Measurements from ENCODE around the gene MINDY4B.

Gene MINDY4B

DNA sequence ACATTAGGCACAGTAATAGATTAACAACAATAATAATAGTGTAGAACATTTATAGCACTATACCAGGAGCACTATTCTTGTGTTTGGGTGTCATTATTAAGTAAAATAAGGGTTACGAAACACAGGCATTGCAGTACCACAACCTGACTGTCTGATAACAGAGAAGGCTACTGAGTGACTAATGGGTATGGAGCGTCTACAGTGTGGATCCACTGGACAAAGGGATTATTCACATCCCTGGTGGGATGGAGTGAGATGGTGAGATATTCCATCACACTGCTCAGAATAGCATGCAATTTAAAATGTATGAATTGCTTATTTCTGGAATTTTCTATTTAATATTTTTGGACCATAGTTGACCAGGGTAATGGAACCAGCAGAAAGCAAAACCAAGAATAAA, 18.2 kb downstream of the MINDY4B start:
- H3K27me3 ChIP-seq (replicated peaks; ENCODE audit: control insufficient read depth, insufficient read depth, low read length): peaks cover 5% of the 10 kb centered on the region
- no peak for DNase-seq (ENCODE audit: extremely low read depth, insufficient read length)
- no peak overlapping the region for H3K4me3 ChIP-seq (replicated peaks; ENCODE audit: low read depth, low read length)
- TF ChIP-seq, protein P1, sequence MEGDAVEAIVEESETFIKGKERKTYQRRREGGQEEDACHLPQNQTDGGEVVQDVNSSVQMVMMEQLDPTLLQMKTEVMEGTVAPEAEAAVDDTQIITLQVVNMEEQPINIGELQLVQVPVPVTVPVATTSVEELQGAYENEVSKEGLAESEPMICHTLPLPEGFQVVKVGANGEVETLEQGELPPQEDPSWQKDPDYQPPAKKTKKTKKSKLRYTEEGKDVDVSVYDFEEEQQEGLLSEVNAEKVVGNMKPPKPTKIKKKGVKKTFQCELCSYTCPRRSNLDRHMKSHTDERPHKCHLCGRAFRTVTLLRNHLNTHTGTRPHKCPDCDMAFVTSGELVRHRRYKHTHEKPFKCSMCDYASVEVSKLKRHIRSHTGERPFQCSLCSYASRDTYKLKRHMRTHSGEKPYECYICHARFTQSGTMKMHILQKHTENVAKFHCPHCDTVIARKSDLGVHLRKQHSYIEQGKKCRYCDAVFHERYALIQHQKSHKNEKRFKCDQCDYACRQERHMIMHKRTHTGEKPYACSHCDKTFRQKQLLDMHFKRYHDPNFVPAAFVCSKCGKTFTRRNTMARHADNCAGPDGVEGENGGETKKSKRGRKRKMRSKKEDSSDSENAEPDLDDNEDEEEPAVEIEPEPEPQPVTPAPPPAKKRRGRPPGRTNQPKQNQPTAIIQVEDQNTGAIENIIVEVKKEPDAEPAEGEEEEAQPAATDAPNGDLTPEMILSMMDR (IDR thresholded peaks at IDR 0.05; ENCODE audit: insufficient read depth, low read length, poor library complexity, severe bottlenecking): no peak
- H3K36me3 ChIP-seq (ENCODE audit: control insufficient read depth, insufficient read depth, low read length): no peaks in the 10 kb centered on the region

DNA sequence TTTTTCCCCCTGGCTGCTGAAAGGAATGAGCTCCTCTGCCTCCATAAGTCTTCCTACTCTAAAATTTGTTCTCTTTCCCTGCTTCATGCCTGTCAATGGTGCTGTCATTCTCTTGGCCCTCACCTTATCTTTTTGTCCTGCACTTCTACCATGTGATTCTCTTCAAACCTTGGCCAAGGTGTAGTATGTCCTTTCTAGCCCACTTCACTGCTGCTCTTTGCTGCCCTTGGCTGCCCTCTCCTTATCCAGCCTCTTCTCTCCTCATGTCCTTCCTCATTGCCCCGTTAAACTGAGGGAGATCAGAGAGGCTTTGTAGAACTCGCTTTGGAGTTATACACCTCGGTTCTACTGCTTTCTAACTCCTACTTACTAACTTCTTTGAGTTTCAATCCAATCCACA, 19.7 kb downstream of the MINDY4B start:
- H3K27me3 ChIP-seq (replicated peaks; ENCODE audit: control insufficient read depth, insufficient read depth, low read length): peaks cover 5% of the 10 kb centered on the region
- DNase-seq (ENCODE audit: extremely low read depth, insufficient read length): no peak
- TF ChIP-seq, protein P1 (IDR thresholded peaks at IDR 0.05; ENCODE audit: insufficient read depth, low read length, poor library complexity, severe bottlenecking): no peak
- H3K36me3 ChIP-seq (ENCODE audit: control insufficient read depth, insufficient read depth, low read length): no peaks in the 10 kb centered on the region
- H3K4me3 ChIP-seq (replicated peaks; ENCODE audit: low read depth, low read length): no peak overlapping the region

DNA sequence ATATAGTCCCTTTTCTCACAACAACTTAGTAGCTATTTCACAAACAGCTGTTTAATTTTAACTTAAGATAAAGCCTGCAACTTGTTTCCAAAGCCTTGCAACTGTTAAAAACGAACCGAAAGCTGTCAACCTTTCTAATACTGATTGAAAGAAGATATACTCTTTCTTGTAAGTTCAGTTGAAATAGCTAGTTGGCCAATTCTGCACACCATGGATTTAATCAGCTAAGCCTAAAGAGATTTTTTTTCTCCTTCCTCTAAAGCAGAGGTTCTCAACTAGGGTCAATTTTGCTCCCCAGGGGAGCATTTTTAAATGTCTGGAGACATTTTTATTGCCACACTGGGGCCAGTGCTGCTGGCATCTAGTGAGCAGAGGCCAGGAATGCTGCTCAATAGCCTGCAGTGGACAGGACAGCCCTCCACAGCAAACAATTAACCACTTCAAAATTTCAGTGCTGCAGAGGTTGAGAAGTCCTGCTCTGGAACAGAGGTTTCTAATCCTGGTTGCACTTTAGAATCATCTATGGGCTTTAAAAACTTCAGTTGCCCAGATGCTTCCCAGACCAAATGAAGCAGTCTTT, 26.2 kb downstream of the MINDY4B start:
- TF ChIP-seq, protein P1 (IDR thresholded peaks at IDR 0.05; ENCODE audit: insufficient read depth, low read length, poor library complexity, severe bottlenecking): no peak
- H3K4me3 ChIP-seq (replicated peaks; ENCODE audit: low read depth, low read length): no peak overlapping the region
- no peak for DNase-seq (ENCODE audit: extremely low read depth, insufficient read length)
- no peaks in the 10 kb centered on the region for H3K36me3 ChIP-seq (ENCODE audit: control insufficient read depth, insufficient read depth, low read length)
- H3K27me3 ChIP-seq (replicated peaks; ENCODE audit: control insufficient read depth, insufficient read depth, low read length): peaks cover 5% of the 10 kb centered on the region

DNA sequence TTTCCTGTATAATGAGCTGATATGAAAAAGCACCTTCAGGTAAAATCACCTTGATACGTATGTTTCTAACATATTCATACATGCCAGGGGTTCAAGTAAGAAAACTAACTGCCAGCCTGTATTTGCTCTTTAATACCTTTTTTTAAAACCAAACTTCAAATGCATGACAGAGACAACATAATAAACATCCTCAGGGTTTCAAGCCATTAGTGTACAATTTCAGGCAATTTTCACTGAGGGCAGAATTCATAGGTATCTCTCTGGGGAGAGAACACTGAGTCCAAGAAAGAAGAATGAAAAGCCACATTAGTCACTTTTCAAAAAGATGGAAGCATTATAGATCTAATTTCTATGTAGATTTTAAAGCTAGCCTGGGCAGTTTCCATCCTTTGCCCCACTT, 26.9 kb downstream of the MINDY4B start:
- no peak for DNase-seq (ENCODE audit: extremely low read depth, insufficient read length)
- peaks cover 1% of the 10 kb centered on the region; the same call in 1 of the 2 replicates for H3K27me3 ChIP-seq (replicated peaks; ENCODE audit: control insufficient read depth, insufficient read depth, low read length)
- H3K4me3 ChIP-seq (replicated peaks; ENCODE audit: low read depth, low read length): no peak overlapping the region
- TF ChIP-seq, protein P1 (IDR thresholded peaks at IDR 0.05; ENCODE audit: insufficient read depth, low read length, poor library complexity, severe bottlenecking): no peak
- H3K36me3 ChIP-seq (ENCODE audit: control insufficient read depth, insufficient read depth, low read length): no peaks in the 10 kb centered on the region

DNA sequence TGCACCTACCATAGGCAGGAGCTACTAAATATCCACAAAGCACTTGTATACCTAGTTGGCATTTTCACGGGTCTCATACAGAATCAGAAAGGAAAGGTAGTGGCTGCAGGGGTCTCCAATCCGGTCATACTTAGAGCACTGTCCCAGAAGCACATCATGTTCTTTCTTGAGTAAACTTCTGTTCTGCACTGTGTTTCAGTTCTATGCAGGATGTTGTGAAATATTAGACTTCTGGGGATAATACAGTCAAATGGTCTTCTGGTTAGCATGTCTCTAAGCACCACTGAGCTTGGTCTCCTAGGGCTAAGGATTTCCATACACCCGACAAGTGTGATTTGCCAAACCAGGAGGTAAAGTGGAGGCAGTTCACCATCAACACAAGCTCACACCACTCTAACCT, 27.9 kb downstream of the MINDY4B start:
- peaks cover 1% of the 10 kb centered on the region for H3K27me3 ChIP-seq (replicated peaks; ENCODE audit: control insufficient read depth, insufficient read depth, low read length)
- TF ChIP-seq, protein P1 (IDR thresholded peaks at IDR 0.05; ENCODE audit: insufficient read depth, low read length, poor library complexity, severe bottlenecking): no peak
- no peaks in the 10 kb centered on the region for H3K36me3 ChIP-seq (ENCODE audit: control insufficient read depth, insufficient read depth, low read length)
- no peak overlapping the region for H3K4me3 ChIP-seq (replicated peaks; ENCODE audit: low read depth, low read length)
- no peak for DNase-seq (ENCODE audit: extremely low read depth, insufficient read length)

Data from GM06990 (cell line).